HCEC 1CT (cell line): ENCODE data around the gene WNK1.
A peak's percentile ranks its signal among the peaks of the same experiment; 100 is the strongest.
"Not testable (repeated sequence)": the region's sequence is repeated elsewhere in the genome, so short reads cannot be mapped to it uniquely, and the experiment has no call there.

ENCODE experiments used
- DNase-seq: peaks from one replicate; pipeline ENCODE4 v3.0.0-alpha.2; 2017

The WNK1 gene

GRCh38 chr12:916240-916639 is 163.9 kb downstream of the WNK1 start:
- DNase-seq: no peak

- no peak for DNase-seq
Measured at GRCh38 chr12:916712-917445, 164.5 kb downstream of the WNK1 start.

GRCh38 chr12:920676-921075 is 168.3 kb downstream of the WNK1 start:
- no peak for DNase-seq

GRCh38 chr12:922285-922684 is 169.9 kb downstream of the WNK1 start:
- no peak for DNase-seq

GRCh38 chr12:926641-927040 is 174.3 kb downstream of the WNK1 start:
- no peak for DNase-seq

GRCh38 chr12:931060-931459 is 178.7 kb downstream of the WNK1 start:
- DNase-seq: no peak

- DNase-seq: no peak
Measured at GRCh38 chr12:931591-931990, 179.2 kb downstream of the WNK1 start.

GRCh38 chr12:935891-936290 is 183.5 kb downstream of the WNK1 start:
- not testable (repeated sequence) for DNase-seq

GRCh38 chr12:936377-937345 is 184.3 kb downstream of the WNK1 start:
- no peak for DNase-seq

- DNase-seq: no peak
Measured at GRCh38 chr12:938810-939209, 186.4 kb downstream of the WNK1 start.

- no peak for DNase-seq
Measured at GRCh38 chr12:943051-943450, 190.7 kb downstream of the WNK1 start.

- no peak for DNase-seq
Measured at GRCh38 chr12:944211-944610, 191.8 kb downstream of the WNK1 start.

- no peak for DNase-seq
Measured at GRCh38 chr12:946212-946611, 193.8 kb downstream of the WNK1 start.

- peak; percentile 23 for DNase-seq
Measured at GRCh38 chr12:946631-947030, 194.3 kb downstream of the WNK1 start.

GRCh38 chr12:948238-948637 is 195.9 kb downstream of the WNK1 start:
- no peak for DNase-seq

- DNase-seq: peak; percentile 99
Measured at GRCh38 chr12:949453-950191, 197.2 kb downstream of the WNK1 start, which contains the start of gene RAD52. TSS of gene RAD52 (minus strand) at chr12:949694. CDS start at chr12:933058, 16,636 bp downstream.

GRCh38 chr12:951176-951575 is 198.8 kb downstream of the WNK1 start:
- no peak for DNase-seq

GRCh38 chr12:953776-954175 is 201.4 kb downstream of the WNK1 start:
- DNase-seq: peak; percentile 76

- DNase-seq: no peak
Measured at GRCh38 chr12:954741-955140, 202.4 kb downstream of the WNK1 start.

GRCh38 chr12:955939-956338 is 203.6 kb downstream of the WNK1 start:
- DNase-seq: no peak

- no peak for DNase-seq
Measured at GRCh38 chr12:958588-959123, 206.3 kb downstream of the WNK1 start.
